GM10847 (cell line): Measurements from ENCODE around the gene LRRC37B.

Experiments used
- POLR2A ChIP-seq: IDR thresholded peaks from 2 replicates; pipeline ENCODE4 v1.6.1; 2011; ENCODE audit not compliant: insufficient read length; ENCODE audit errors: extremely low read depth

The LRRC37B gene

GRCh38 chr17:32006957-32007462 is at the start of gene LRRC37B:
TSS of gene LRRC37B (plus strand) at chr17:32007383. CDS start at chr17:32021393, 14,010 bp downstream.
- no peak for TF ChIP-seq POLR2A

DNA sequence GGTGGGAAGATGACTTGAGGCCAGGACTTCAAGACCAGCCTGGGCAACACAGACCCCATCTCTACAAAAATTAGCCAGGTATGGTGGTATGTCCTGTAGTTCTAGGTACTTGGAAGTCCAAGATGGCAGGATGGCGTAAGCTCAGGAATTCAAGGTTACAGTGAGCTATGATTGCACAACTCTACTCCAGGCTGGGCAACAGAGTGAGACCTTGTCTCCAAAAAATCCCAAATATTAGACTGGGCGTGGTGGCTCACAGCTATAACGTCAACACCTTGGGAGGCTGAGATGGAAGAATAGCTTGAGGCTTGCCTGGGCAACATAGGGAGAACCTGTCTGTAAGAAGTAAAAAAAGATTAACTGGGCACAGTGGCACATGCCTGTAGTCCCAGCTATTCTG is 39.5 kb upstream of the LRRC37B start:
- no peak for TF ChIP-seq POLR2A

- no peak for TF ChIP-seq POLR2A
These were observed 10.2 kb upstream of the LRRC37B start for GRCh38 chr17:31997005-31997404.

DNA sequence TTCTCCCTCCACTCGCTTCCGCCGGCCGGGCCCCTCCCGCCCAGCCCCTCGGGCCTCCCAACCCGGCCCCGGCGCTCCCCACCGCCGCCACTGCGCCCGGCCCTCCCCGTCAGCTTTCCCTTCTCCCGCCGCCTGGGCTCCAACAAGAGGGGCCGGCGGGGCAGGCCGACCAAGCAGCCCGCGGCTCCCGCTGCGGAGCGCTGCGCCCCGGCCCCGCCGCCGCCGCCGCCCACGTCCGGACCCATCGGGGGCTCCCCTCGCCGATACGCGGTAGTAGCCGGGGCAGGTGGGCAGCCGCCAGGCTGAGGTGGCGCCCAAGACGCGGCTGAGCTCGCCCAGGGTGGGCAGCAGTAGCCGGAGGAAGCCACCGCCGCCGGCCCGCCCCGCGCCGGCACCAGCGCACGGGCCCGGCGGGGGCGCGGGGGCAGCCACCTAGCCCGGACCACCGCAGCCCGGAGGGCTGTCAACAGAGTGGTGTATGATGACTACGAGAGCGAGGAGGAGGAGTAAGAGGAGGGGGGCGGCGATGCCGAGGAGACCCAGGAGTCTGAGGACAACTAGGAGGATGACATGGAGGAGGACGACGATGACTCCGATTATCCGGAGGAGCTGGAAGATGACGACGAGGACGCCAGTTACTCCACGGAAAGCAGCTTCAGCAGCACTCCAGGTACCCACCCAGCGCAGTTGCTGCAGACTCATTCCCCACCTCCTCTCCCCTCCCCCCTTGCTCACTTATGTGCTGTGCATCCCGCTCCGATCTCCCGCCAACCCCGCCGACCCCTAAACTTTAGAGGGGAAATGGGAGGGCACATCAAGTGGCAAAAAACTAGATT is 498 bp downstream of the LRRC37B start:
- no peak for TF ChIP-seq POLR2A

DNA sequence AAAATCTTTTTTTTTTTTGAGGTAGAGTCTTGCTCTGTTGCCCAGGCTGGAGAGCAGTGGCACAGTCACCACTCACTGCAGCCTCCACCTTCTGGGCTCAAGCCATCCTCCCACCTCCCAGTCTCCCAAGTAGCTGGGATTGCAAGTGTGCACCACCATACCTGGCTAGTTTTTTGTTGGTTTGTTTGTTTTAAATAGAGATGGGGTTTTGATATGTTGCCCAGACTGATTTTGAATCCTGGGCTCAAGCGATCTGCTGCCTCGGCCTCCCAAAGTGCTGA is 2.0 kb downstream of the LRRC37B start:
- no peak for TF ChIP-seq POLR2A

DNA sequence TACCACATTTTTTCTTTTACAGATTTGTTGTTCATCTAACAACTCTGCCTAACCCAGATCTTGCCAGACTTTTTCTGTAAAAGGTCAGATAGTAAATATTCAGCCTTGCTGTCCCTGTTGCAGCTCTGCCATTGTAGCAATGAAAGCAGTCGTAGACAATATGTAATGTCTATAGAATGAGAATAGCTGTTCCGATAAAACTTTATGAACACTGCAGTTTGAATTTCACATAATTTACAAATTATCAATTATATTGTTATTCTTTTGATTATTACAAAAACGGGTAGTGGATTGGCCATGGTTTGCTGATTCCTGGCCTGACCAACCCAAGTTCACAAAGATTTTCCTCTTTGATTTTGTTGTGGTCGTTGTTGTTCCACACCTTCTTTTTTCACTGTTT is 2.9 kb downstream of the LRRC37B start:
- TF ChIP-seq POLR2A = no peak

DNA sequence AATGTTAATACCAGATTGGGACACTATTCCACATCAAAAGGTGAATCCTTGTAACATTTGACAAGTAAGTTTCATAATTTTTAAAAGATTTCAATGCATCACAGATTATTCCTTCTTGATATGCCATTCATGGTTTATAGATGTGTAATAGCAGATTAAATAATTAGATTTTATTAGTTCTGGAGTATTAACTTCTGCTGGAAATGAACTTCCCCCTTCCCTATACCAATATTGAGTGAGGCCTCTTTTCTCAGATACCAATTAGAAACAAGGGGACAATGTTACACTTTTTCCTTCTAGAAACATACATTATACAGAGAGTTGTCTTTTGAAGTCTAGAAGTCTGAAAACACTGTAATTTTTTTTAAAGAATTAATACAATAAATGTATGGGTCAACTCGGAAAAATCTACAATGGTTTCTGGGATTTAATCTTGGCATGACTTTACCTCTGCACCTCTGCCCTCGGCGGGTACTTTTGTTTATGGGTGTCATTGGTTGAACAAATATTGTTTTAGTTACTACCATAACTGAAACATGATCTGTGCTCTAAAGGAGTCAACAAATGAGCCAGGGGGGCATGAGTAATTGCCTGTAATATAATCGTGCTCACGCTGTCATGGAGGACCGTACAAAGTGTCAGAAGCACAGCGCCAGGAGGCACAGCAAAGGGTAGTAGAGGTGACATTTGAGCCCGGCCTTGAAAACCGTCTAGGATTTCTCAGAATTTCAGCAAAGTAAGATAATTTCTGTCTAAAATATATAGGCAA is 8.2 kb downstream of the LRRC37B start:
- TF ChIP-seq POLR2A = no peak

DNA sequence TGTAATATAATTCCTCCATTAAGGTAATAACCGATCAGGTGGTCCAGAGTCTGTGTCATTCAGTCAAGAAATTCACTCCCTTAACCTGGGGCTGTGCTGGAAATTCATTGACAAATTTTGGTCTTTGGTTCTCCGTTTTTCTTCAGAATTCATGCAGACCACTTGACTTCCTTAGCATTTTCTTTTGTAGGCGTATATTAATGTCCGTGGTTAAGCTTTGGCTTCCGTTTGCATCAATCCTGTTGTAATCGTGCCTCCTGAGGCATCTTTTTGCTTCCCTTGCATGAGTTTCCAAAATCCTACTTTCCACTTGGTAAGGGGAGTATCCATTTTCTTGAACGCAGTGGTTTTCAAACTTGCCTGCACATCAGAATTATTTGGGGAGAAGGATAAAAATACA is 9.0 kb downstream of the LRRC37B start:
- TF ChIP-seq POLR2A = no peak

DNA sequence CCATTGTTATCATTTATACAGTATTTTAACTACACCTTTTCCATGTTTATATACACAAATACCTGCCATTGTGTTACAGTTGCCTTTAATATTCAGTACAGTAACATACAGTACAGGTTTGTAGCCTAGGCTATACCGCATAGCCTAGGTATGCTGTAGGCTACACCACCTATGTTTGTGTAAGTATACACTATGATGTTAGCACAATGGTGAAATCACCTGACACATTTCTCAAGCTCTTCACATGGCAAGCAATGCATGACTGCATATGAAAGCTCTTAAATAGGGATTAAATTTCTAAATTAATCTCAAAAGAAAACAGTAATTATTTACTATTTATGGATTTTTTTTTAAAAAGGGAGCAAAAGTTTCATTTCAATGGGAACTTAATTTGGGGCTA is 12.0 kb downstream of the LRRC37B start:
- no peak for TF ChIP-seq POLR2A

- TF ChIP-seq POLR2A = no peak
These were observed 13.9 kb downstream of the LRRC37B start for GRCh38 chr17:32020943-32021614.

GRCh38 chr17:32021615-32021955 is 14.4 kb downstream of the LRRC37B start:
- no peak for TF ChIP-seq POLR2A

GRCh38 chr17:32033223-32033622 is 26.0 kb downstream of the LRRC37B start:
- TF ChIP-seq POLR2A = no peak

GRCh38 chr17:32099686-32100085 is 92.5 kb downstream of the LRRC37B start:
- no peak for TF ChIP-seq POLR2A

GRCh38 chr17:32100971-32101631 is 93.9 kb downstream of the LRRC37B start:
- no peak for TF ChIP-seq POLR2A

GRCh38 chr17:32102172-32102571 is 95.0 kb downstream of the LRRC37B start:
- TF ChIP-seq POLR2A = no peak
